ENCODE measurements around the gene PXDC1.

The PXDC1 gene, protein sequence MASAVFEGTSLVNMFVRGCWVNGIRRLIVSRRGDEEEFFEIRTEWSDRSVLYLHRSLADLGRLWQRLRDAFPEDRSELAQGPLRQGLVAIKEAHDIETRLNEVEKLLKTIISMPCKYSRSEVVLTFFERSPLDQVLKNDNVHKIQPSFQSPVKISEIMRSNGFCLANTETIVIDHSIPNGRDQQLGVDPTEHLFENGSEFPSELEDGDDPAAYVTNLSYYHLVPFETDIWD

DNA sequence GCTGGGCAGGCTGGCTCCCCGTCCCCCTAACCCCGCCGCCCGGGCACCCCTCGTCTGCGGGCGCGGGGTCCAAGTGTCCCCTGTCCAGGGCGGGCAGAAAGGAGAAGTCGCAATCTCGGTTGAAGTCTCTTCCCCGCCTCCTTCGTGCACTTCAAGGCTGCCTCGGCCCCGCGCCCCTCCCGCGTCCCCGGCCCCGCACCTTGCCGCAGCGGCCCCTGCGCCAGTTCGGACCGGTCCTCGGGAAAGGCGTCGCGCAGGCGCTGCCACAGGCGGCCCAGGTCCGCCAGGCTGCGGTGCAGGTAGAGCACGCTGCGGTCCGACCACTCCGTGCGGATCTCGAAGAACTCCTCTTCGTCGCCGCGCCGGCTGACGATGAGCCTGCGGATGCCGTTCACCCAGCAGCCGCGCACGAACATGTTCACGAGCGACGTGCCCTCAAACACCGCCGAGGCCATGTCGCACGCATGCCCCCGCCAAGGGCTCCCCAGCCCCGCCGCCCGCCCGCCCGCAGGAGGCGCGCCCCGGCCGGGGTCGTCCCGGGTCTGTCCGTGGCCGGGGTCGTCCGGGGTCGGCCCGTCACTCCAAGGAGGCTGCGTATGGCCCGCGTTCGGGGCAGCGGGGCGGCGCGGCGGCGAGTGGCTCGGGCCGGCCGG is at the start of gene PXDC1:
TSS of gene PXDC1 (minus strand) at position 637 of the 653 bp plus-strand sequence. CDS start at position 455, 182 bp downstream.
- no peak for DNase-seq (ENCODE audit: low read depth in 2 of 2)

DNA sequence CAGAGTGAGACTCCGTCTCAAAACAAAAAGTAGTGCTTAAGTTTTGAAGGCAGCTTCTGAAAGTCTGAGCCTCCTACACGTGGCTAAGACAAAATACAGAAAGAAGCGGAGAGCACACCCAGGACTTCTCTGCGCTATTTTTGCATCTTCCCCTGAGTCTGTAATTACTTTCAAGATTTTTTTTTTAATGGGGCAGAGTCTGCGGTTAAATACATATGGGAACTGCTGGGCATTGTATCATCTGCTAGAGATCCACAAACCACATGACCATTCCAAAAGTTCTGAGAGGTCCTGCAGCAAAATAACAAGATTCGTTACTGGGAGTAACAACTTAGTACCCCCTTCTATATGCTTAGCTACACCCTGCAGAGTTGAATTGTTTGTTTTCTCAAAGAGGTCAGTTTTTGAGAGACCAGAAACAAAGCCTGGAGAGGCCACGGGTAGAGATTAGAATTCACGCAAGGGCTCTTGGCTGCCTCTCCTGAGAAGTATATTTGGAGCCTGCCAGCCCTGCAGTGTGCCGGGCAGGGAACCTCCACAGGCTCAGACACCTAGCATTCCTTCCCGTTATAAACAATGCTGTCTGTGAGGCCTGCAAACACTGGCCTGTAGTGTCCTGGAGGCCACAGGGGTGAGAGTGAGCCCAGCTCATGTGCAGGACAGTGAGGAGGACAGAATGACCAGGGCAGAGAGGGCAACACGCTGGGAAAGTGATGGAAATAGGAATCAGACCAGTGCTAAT is 49.5 kb upstream of the PXDC1 start:
- no peak for DNase-seq (ENCODE audit: low read depth in 2 of 2)

DNA sequence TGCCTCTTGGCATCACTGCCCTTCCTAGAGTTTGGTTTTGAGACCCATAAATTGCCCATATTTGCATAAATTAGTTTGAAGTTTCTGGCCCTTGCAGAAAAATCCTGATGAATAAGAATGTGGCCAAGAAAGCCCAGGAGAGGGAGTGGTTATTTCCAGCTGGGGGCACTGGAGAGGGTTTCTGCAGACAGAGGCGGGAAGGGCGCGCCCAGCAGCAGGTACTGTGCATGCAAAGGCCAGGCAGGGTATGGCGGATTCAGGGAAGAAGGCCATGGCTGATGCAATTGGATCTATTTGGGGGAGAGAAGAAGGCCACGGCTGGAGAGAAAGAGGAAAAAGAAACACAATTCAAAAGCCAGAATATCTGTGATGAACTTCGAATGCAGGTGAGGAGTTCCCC is 48.2 kb upstream of the PXDC1 start:
- DNase-seq (ENCODE audit: low read depth in 2 of 2): no peak

- DNase-seq (ENCODE audit: low read depth in 2 of 2): no peak
Measured at GRCh38 chr6:3798055-3798919, 46.8 kb upstream of the PXDC1 start.

DNA sequence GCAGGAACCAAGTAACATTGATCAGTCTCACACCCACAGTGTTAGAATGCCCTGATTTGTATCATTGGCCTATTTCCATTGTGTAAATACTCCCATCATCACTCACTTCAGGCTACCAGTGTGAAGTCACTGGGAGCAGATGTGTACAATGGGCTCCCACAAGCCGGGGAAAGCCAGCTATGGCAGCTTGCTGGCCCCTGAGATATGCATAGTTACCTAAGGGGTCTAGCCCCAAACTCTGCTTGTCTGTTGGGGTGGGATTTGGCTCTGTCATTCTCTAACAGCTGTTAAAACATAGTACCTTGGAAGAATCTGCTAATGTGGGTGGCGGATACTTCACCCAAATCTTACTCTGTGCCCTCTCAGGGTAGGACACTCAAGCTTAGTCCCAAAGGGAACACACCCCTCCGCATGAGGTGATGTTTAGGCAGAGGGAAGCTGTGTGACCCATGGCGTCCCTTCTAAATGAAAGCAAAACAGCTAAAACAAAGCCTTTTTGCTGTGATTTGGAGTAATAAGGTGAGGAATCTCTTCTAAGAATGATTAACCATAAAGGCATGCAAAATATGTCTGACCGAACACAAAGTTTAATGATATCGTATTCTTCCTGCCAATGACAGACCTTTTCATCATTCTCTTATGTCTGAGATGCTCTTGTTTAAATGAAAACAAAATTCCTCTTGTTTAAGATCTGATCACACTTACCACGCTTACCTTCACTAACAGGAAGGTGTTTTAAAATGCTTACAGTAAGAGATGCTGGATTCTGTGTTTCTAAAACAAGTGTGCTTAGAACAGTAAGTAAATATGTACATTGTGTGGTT is 45.9 kb upstream of the PXDC1 start:
- DNase-seq (ENCODE audit: low read depth in 2 of 2): no peak

- no peak for DNase-seq (ENCODE audit: low read depth in 2 of 2)
Measured at GRCh38 chr6:3796719-3797041, 45.2 kb upstream of the PXDC1 start.

- DNase-seq (ENCODE audit: low read depth in 2 of 2): no peak
Measured at GRCh38 chr6:3795836-3796718, 44.6 kb upstream of the PXDC1 start.

DNA sequence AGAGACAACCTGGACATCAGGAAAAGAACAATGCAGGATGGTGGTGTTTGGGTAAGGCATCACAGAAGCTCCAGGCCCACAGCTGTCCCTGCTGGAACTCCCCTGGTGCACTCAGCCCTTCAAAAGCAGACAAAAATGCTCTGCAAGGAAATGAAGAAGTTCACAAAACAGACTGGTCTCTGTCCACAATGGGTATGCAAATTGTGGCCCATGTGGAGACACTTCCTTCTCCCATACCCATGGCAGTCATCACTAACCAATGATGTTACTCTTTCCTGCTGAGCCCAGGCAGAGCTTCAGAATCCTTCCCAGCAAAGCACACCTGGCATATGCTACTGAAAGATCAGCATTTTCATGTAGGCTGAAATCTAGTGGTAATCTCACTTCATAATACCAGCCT is 42.6 kb upstream of the PXDC1 start:
- DNase-seq (ENCODE audit: low read depth in 2 of 2): no peak

DNA sequence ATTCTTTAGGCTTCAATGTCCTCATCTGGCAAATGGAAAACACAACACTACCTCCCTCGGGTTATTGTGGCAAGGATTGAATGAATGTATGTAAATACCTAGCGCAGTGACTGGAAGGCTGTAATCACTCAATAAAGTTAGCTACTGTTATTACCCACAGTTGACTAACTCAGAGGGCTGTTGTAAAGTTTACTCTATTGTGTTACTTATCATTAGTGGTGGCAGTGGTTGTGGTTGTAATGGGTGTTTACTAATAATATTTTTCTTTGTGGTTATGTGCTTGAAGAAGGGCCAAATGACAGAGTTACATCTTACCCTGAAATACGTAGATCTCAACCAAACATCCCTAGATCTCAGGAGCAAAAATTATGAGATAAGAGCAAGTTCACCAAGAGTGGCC is 42.0 kb upstream of the PXDC1 start:
- no peak for DNase-seq (ENCODE audit: low read depth in 2 of 2)

- no peak for DNase-seq (ENCODE audit: low read depth in 2 of 2)
Measured at GRCh38 chr6:3791526-3792203, 40.2 kb upstream of the PXDC1 start.

GRCh38 chr6:3789896-3790558 is 38.5 kb upstream of the PXDC1 start:
- no peak for DNase-seq (ENCODE audit: low read depth in 2 of 2)

- no peak for DNase-seq (ENCODE audit: low read depth in 2 of 2)
Measured at GRCh38 chr6:3789018-3789895, 37.7 kb upstream of the PXDC1 start.

DNA sequence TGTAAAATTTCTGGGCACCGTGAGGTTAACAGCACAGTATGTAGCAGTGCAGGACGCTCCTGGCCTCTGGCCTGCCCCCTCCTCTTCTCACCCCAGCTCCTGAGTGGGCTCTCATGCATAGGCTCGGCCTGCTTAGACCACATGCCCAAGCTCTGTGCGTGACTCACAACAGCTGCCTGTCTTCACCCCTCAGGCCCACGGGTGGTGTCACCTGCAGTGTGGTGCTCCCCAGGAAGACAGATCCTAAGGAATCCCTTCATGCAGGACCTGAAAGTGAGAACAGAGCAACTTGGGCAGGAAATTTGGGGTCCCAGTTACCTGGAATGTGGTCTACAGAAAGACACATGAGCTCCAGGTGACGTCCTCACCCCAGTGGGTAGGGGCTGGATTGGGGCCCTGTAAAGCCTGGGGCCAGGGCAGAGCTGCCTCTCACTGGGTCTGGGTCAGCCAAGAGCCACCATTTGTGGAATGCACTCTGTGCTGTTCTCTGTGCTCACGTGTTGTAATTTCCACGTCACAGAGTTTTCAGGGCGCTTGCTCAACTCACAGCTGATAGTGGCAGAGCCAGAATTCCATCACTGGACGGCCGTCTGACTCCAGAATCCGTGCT is 37.0 kb upstream of the PXDC1 start:
- no peak for DNase-seq (ENCODE audit: low read depth in 2 of 2)

DNA sequence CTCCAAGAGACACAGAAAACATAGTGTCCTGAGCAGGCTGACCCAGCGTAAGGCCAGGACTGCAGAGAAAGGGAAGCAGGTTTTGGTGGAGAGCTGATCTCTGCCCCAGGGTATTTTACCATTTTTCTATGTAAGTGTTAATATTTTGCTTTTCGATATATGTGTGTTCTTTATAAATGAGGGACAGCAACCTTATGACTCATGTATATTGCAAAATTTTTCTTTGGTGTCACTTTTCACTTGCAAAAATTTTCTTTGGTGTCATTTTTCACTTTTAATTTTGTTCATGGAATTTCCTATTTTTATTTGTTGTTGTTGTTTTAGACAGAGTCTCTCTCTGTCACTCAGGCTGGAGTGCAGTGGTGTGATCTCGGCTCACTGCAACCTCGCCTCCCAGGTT is 34.6 kb upstream of the PXDC1 start:
- no peak for DNase-seq (ENCODE audit: low read depth in 2 of 2)

DNA sequence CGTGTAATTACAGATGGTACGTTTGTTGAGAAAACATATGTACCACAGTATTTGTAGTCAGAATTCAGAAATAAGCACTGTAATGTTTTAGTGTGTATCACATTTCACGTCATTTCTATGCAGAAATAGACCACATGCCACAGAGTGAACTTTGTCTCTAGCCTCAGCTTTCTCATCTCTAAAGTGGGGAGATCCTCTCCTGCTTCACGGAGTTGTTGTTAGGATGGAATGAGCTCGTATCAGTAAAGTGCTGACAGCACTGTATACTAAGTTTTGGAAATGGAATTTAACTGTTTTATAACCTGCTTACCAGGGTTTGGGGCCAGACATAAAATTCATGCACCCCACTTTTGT is 34.2 kb upstream of the PXDC1 start:
- DNase-seq (ENCODE audit: low read depth in 2 of 2): no peak

GRCh38 chr6:3784885-3785744 is 33.6 kb upstream of the PXDC1 start:
- DNase-seq (ENCODE audit: low read depth in 2 of 2): no peak

- no peak for DNase-seq (ENCODE audit: low read depth in 2 of 2)
Measured at GRCh38 chr6:3784423-3784822, 32.9 kb upstream of the PXDC1 start.

Measured in stimulated activated CD8-positive, alpha-beta memory T cell treated with anti-CD3 and anti-CD28 coated beads, Interleukin-15, amount 100 ng/mL, for 4 hours (primary cell).